GM18526 (cell line): Measurements from ENCODE around the gene COQ9.
A peak's percentile ranks its signal among the peaks of the same experiment; 100 is the strongest.

ENCODE experiments used
- POLR2A ChIP-seq: IDR thresholded peaks from 3 replicates; pipeline ENCODE4 v1.6.1; 2011; ENCODE audit not compliant: insufficient read length; ENCODE audit errors: extremely low read depth

The COQ9 gene

GRCh38 chr16:57447186-57447962, at the start of gene COQ9, which contains the start of gene CIAPIN1:
Gene COQ9 (plus strand): TSS chr16:57447479. CDS start chr16:57447506, 27 bp downstream.
Gene CIAPIN1 (minus strand): TSS chr16:57447385. CDS start chr16:57440928, 6,457 bp downstream.
- TF ChIP-seq POLR2A, result peak; percentile 86

- no peak for TF ChIP-seq POLR2A
These were observed 45.2 kb upstream of the COQ9 start for GRCh38 chr16:57401943-57402640.

GRCh38 chr16:57403965-57404817, 43.1 kb upstream of the COQ9 start, which contains the start of gene CCL17:
Gene CCL17 (plus strand): TSS chr16:57404767. CDS start chr16:57413933, 9,166 bp downstream.
- TF ChIP-seq POLR2A, result no peak

- no peak for TF ChIP-seq POLR2A
These were observed 42.2 kb upstream of the COQ9 start for GRCh38 chr16:57405097-57405496.

- no peak for TF ChIP-seq POLR2A
These were observed 40.4 kb upstream of the COQ9 start for GRCh38 chr16:57406881-57407280.

- no peak for TF ChIP-seq POLR2A
These were observed 39.5 kb upstream of the COQ9 start for GRCh38 chr16:57407521-57408353.

- TF ChIP-seq POLR2A, result no peak
These were observed 38.2 kb upstream of the COQ9 start for GRCh38 chr16:57409065-57409464.

- no peak for TF ChIP-seq POLR2A
These were observed 37.2 kb upstream of the COQ9 start for GRCh38 chr16:57409870-57410587.

GRCh38 chr16:57411362-57411976, 35.8 kb upstream of the COQ9 start:
- TF ChIP-seq POLR2A, result no peak

GRCh38 chr16:57412584-57412983, 34.7 kb upstream of the COQ9 start:
- TF ChIP-seq POLR2A, result no peak

- no peak for TF ChIP-seq POLR2A
These were observed 34.0 kb upstream of the COQ9 start for GRCh38 chr16:57413301-57413730.

GRCh38 chr16:57413733-57414132, 33.5 kb upstream of the COQ9 start:
- TF ChIP-seq POLR2A, result no peak

- TF ChIP-seq POLR2A, result no peak
These were observed 31.2 kb upstream of the COQ9 start for GRCh38 chr16:57416084-57416483.
